ENCODE measurements around the gene PAX8. TPM values are rescaled to one million over a fixed set of nuclear protein-coding genes. Genes with fewer than 3 reads are reported as not detected.

PAX8 gene
- total RNA-seq, 1 donor from 2014 or later = not detected

- peak; percentile 40 for TF ChIP-seq CTCF (IDR thresholded peaks at IDR 0.05; ENCODE audit: insufficient read depth, low read length, severe bottlenecking)
- DNase-seq (ENCODE audit: low read depth) = peak; percentile 45
- H3K4me3 ChIP-seq (ENCODE audit: low read depth, low read length) = no peak overlapping the region
- no peaks in the 10 kb centered on the region for H3K27me3 ChIP-seq (ENCODE audit: control insufficient read depth, insufficient read depth, low read length)
- no peaks in the 10 kb centered on the region for H3K36me3 ChIP-seq (ENCODE audit: control insufficient read depth, insufficient read depth, low read length)
- no peak for FAIRE-seq
Observed at GRCh38 chr2:113233593-113234550, 44.8 kb downstream of the PAX8 start.

- no peak overlapping the region for H3K4me3 ChIP-seq (ENCODE audit: low read depth, low read length)
- H3K27me3 ChIP-seq (ENCODE audit: control insufficient read depth, insufficient read depth, low read length) = no peaks in the 10 kb centered on the region
- TF ChIP-seq CTCF (IDR thresholded peaks at IDR 0.05; ENCODE audit: insufficient read depth, low read length, severe bottlenecking) = no peak
- DNase-seq (ENCODE audit: low read depth) (no peak), FAIRE-seq (no peak)
- no peaks in the 10 kb centered on the region for H3K36me3 ChIP-seq (ENCODE audit: control insufficient read depth, insufficient read depth, low read length)
Observed at GRCh38 chr2:113232740-113233139, 46.0 kb downstream of the PAX8 start.

- Histone ChIP-seq H3K27me3 (ENCODE audit: control insufficient read depth, insufficient read depth, low read length) (no peaks in the 10 kb centered on the region), H3K36me3 (ENCODE audit: control insufficient read depth, insufficient read depth, low read length) (no peaks in the 10 kb centered on the region), H3K4me3 (ENCODE audit: low read depth, low read length) (no peak overlapping the region)
- DNase-seq (ENCODE audit: low read depth) = no peak
- FAIRE-seq = no peak
- TF ChIP-seq CTCF (IDR thresholded peaks at IDR 0.05; ENCODE audit: insufficient read depth, low read length, severe bottlenecking) = no peak
Observed at GRCh38 chr2:113232123-113232522, 46.6 kb downstream of the PAX8 start.

- no peak for FAIRE-seq
- no peaks in the 10 kb centered on the region for H3K36me3 ChIP-seq (ENCODE audit: control insufficient read depth, insufficient read depth, low read length)
Observed at GRCh38 chr2:113231064-113231463, 47.7 kb downstream of the PAX8 start.

GRCh38 chr2:113230531-113230930, 48.2 kb downstream of the PAX8 start:
- Histone ChIP-seq H3K36me3 (ENCODE audit: control insufficient read depth, insufficient read depth, low read length) (no peaks in the 10 kb centered on the region), H3K27me3 (ENCODE audit: control insufficient read depth, insufficient read depth, low read length) (no peaks in the 10 kb centered on the region), H3K4me3 (ENCODE audit: low read depth, low read length) (no peak overlapping the region)
- FAIRE-seq = no peak
- DNase-seq (ENCODE audit: low read depth) = no peak
- no peak for TF ChIP-seq CTCF (IDR thresholded peaks at IDR 0.05; ENCODE audit: insufficient read depth, low read length, severe bottlenecking)

More at GRCh38 chr2:113231064-113231463, 47.7 kb downstream of the PAX8 start:
- DNase-seq (ENCODE audit: low read depth) = no peak
- TF ChIP-seq CTCF (IDR thresholded peaks at IDR 0.05; ENCODE audit: insufficient read depth, low read length, severe bottlenecking) = no peak
- Histone ChIP-seq H3K27me3 (ENCODE audit: control insufficient read depth, insufficient read depth, low read length) (no peaks in the 10 kb centered on the region), H3K4me3 (ENCODE audit: low read depth, low read length) (no peak overlapping the region)
